Activated B cell treated with CpG ODN at 0.5 μM for 24 hours (primary cell): ENCODE results near the gene PRIMPOL. TPM values are rescaled to one million over a fixed set of nuclear protein-coding genes. Genes with fewer than 3 reads are reported as not detected.
A peak's percentile ranks its signal among the peaks of the same experiment; 100 is the strongest.
"Not testable (repeated sequence)": the region's sequence is repeated elsewhere in the genome, so short reads cannot be mapped to it uniquely, and the experiment has no call there.

ENCODE experiments used
- ATAC-seq: fragments of 200-7000 bp; cut with Tn5 transposase; one replicate; pipeline ENCODE4 v1.10.0; 2021; ENCODE audit warnings: low read depth, mild to moderate bottlenecking, moderate library complexity
- CTCF ChIA-PET: fragments of 350-600 bp; sonication (Branson Sonifier 250); formaldehyde crosslinking; loops from one replicate; lab custom pipeline; 2021; ENCODE audit warnings: antibody characterized with exemption; lab: Charles Lee
- POLR2A ChIA-PET: fragments of 350-600 bp; sonication (Branson Sonifier 250); formaldehyde crosslinking; loops from one replicate; lab custom pipeline; 2021; ENCODE audit warnings: antibody characterized with exemption; lab: Charles Lee
- DNase-seq: peaks from one replicate; pipeline ENCODE4 v3.0.0; 2022
- H3K27ac Mint-ChIP-seq: one replicate; pipeline ENCODE4 v1.8.0; 2020; ENCODE audit warnings: mixed read lengths
- H3K27me3 Mint-ChIP-seq: one replicate; pipeline ENCODE4 v1.8.0; 2021; ENCODE audit warnings: mixed read lengths
- H3K36me3 Mint-ChIP-seq: one replicate; pipeline ENCODE4 v1.8.0; 2021; ENCODE audit warnings: low read depth, mixed read lengths
- H3K4me1 Mint-ChIP-seq: one replicate; pipeline ENCODE4 v1.8.0; 2021; ENCODE audit warnings: mixed read lengths
- H3K4me3 Mint-ChIP-seq: one replicate; pipeline ENCODE4 v1.8.0; 2020; ENCODE audit warnings: mild to moderate bottlenecking, mixed read lengths
- H3K9me3 Mint-ChIP-seq: one replicate; pipeline ENCODE4 v1.8.0; 2020; ENCODE audit warnings: mixed read lengths
- intact Hi-C: fragments of 100-400 bp; cut with micrococcal nuclease; formaldehyde crosslinking; loops from one replicate; pipeline ENCODE4 v1.15.1; 2024
- total RNA-seq: library from RNA; stranded (reverse); gene quantifications from 2 replicates; pipeline ENCODE4 v1.2.3, GENCODE V29; 2022
- TF ChIP-seq, protein P1 (sequence below): fragments of 200-600 bp; IDR thresholded peaks from one replicate; pipeline ENCODE4 v1.8.0; 2022; ENCODE audit warnings: antibody characterized with exemption, mild to moderate bottlenecking

Gene PRIMPOL
- total RNA-seq, 1 donor from 2014 or later = 11.6 TPM

GRCh38 chr4:184621518-184621917 lies 28.0 kb upstream of the PRIMPOL start:
- peaks cover 23% of the 10 kb centered on the region for H3K4me1 Mint-ChIP-seq
- intact Hi-C loops = no loop called here
- no peak for ATAC-seq

GRCh38 chr4:184624504-184624903 lies 25.0 kb upstream of the PRIMPOL start:
- H3K36me3 Mint-ChIP-seq = peaks cover 48% of the 10 kb centered on the region
- ATAC-seq, H3K4me3 Mint-ChIP-seq, CTCF ChIA-PET, H3K4me1 Mint-ChIP-seq, DNase-seq, H3K27ac Mint-ChIP-seq, intact Hi-C loops, H3K27me3 Mint-ChIP-seq, H3K9me3 Mint-ChIP-seq: not testable (repeated sequence)
- POLR2A ChIA-PET = interaction anchor here (0.6 kb wide), 1 partner anchor 25 kb away, joined by 4 read pairs; the partner anchor contains the start of genes CASP3 and PRIMPOL

More at GRCh38 chr4:184621518-184621917, 28.0 kb upstream of the PRIMPOL start:
- POLR2A ChIA-PET = no interaction called here
- TF ChIP-seq, protein P1, sequence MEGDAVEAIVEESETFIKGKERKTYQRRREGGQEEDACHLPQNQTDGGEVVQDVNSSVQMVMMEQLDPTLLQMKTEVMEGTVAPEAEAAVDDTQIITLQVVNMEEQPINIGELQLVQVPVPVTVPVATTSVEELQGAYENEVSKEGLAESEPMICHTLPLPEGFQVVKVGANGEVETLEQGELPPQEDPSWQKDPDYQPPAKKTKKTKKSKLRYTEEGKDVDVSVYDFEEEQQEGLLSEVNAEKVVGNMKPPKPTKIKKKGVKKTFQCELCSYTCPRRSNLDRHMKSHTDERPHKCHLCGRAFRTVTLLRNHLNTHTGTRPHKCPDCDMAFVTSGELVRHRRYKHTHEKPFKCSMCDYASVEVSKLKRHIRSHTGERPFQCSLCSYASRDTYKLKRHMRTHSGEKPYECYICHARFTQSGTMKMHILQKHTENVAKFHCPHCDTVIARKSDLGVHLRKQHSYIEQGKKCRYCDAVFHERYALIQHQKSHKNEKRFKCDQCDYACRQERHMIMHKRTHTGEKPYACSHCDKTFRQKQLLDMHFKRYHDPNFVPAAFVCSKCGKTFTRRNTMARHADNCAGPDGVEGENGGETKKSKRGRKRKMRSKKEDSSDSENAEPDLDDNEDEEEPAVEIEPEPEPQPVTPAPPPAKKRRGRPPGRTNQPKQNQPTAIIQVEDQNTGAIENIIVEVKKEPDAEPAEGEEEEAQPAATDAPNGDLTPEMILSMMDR = no peak
- Mint-ChIP-seq H3K27ac (no peak overlapping the region), H3K4me3 (no peak overlapping the region), H3K36me3 (peaks cover 20% of the 10 kb centered on the region), H3K9me3 (no peaks in the 10 kb centered on the region), H3K27me3 (no peaks in the 10 kb centered on the region)
- CTCF ChIA-PET = no interaction called here
- DNase-seq = no peak

DNA sequence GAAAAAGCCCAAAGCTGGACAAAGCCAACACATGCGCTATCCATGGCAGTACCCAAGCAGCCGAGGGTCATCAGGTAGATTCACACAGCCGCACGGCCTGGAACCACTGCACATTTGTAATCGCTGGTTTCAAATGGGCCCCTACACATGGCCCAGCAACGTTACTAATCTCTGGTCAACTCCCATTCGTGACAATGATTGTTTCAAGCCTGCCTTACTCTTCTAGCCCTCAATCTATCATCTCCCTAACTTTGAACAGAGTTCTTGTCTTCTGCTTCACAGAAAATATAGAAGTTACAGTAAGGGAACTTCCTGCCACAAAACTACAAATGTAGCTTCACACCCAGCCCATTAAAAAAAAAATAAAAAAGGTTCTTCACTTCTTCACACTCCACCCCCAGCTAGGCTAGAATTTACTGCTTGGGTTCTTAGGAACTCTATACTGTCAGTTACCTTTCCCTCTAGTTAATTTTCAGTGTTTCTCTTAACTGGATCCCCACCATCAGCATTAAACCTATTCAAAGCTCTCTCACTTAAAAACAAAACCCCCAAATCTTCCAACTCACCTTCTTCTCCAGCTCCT lies 24.5 kb upstream of the PRIMPOL start:
- H3K4me1 Mint-ChIP-seq = peaks cover 10% of the 10 kb centered on the region
- intact Hi-C loops = no loop called here
- peak overlapping the region; percentile 56 for H3K27ac Mint-ChIP-seq
- no peak for ATAC-seq
- CTCF ChIA-PET = no interaction called here
- TF ChIP-seq, protein P1 = no peak
- no peak for DNase-seq
- POLR2A ChIA-PET = interaction anchor here (0.6 to 0.7 kb wide), 2 partner anchors 24 to 147 kb away, joined by 3 to 4 read pairs; partner anchors contain the start of genes CASP3 and PRIMPOL
- H3K9me3 Mint-ChIP-seq = no peaks in the 10 kb centered on the region
- H3K4me3 Mint-ChIP-seq = no peak overlapping the region
- H3K36me3 Mint-ChIP-seq = peaks cover 54% of the 10 kb centered on the region
- no peaks in the 10 kb centered on the region for H3K27me3 Mint-ChIP-seq

GRCh38 chr4:184625783-184626596 lies 23.5 kb upstream of the PRIMPOL start:
- ATAC-seq, POLR2A ChIA-PET, H3K4me1 Mint-ChIP-seq, H3K4me3 Mint-ChIP-seq, H3K9me3 Mint-ChIP-seq, DNase-seq, intact Hi-C loops, CTCF ChIA-PET, H3K27me3 Mint-ChIP-seq: not testable (repeated sequence)
- Mint-ChIP-seq H3K27ac (peak overlapping the region; percentile 56), H3K36me3 (peaks cover 63% of the 10 kb centered on the region)

GRCh38 chr4:184628103-184628502 lies 21.4 kb upstream of the PRIMPOL start:
- Mint-ChIP-seq H3K4me1 (no peaks in the 10 kb centered on the region), H3K27ac (no peak overlapping the region), H3K27me3 (no peaks in the 10 kb centered on the region), H3K36me3 (peaks cover 76% of the 10 kb centered on the region), H3K9me3 (no peaks in the 10 kb centered on the region), H3K4me3 (no peak overlapping the region)
- ATAC-seq (no peak), DNase-seq (no peak)
- TF ChIP-seq, protein P1 = no peak
- POLR2A ChIA-PET = no interaction called here
- CTCF ChIA-PET = interaction anchor here (0.9 kb wide), 1 partner anchor 364 kb away, joined by 3 read pairs; no protein-coding TSS in a partner anchor
- intact Hi-C loops = no loop called here

GRCh38 chr4:184632842-184633241 lies 16.7 kb upstream of the PRIMPOL start:
- no peaks in the 10 kb centered on the region for H3K27me3 Mint-ChIP-seq
- H3K9me3 Mint-ChIP-seq = no peaks in the 10 kb centered on the region
- H3K27ac Mint-ChIP-seq = no peak overlapping the region
- DNase-seq = no peak
- ChIA-PET POLR2A (no interaction called here), CTCF (no interaction called here)
- peaks cover 85% of the 10 kb centered on the region for H3K36me3 Mint-ChIP-seq
- intact Hi-C loops = no loop called here
- no peak overlapping the region for H3K4me3 Mint-ChIP-seq
- ATAC-seq = no peak
- H3K4me1 Mint-ChIP-seq = peaks cover 2% of the 10 kb centered on the region
- TF ChIP-seq, protein P1 = no peak
